SK-N-SH (cell line): ENCODE results near the gene RREB1.

Experiments used
- EP300 ChIP-seq, 2 experiments: IDR thresholded peaks; 2 replicates each; pipeline versions ENCODE4 v1.4.0 to v1.6.1; 2012; ENCODE audit warnings: borderline replicate concordance in 1 of 2, low read depth in 1 of 2, low read length in 1 of 2
- EZH2phosphoT487 ChIP-seq: fragments of 200-600 bp; sonication (generic); IDR thresholded peaks from 2 replicates; pipeline ENCODE4 v1.6.1; 2017; ENCODE audit warnings: low read depth, mixed run types, mild to moderate bottlenecking, antibody characterized with exemption, moderate library complexity, borderline replicate concordance
- POLR2AphosphoS5 ChIP-seq: IDR thresholded peaks from 2 replicates; pipeline ENCODE4 v1.6.1; 2012; ENCODE audit warnings: low read depth, low read length
- RAD21 ChIP-seq: IDR thresholded peaks from 2 replicates; pipeline ENCODE4 v1.6.1; 2012; ENCODE audit warnings: mild to moderate bottlenecking, low read length
- SMC3 ChIP-seq: IDR thresholded peaks from 2 replicates; pipeline ENCODE4 v1.6.1; 2012; ENCODE audit warnings: low read depth, low read length, improper control_type of control experiment
- TAF1 ChIP-seq: IDR thresholded peaks from 2 replicates; pipeline ENCODE4 v1.6.1; 2012; ENCODE audit warnings: low read depth, mild to moderate bottlenecking, low read length, moderate library complexity, borderline replicate concordance
- TF ChIP-seq, protein P1 (sequence below): fragments of 200-600 bp; sonication (generic); IDR thresholded peaks from 2 replicates; pipeline ENCODE4 v1.6.1; 2017; ENCODE audit warnings: antibody characterized with exemption, mild to moderate bottlenecking, moderate library complexity
- TF ChIP-seq, protein P2 (sequence below): IDR thresholded peaks from 2 replicates; pipeline ENCODE4 v1.4.0; 2012; ENCODE audit warnings: low read depth

DNA sequence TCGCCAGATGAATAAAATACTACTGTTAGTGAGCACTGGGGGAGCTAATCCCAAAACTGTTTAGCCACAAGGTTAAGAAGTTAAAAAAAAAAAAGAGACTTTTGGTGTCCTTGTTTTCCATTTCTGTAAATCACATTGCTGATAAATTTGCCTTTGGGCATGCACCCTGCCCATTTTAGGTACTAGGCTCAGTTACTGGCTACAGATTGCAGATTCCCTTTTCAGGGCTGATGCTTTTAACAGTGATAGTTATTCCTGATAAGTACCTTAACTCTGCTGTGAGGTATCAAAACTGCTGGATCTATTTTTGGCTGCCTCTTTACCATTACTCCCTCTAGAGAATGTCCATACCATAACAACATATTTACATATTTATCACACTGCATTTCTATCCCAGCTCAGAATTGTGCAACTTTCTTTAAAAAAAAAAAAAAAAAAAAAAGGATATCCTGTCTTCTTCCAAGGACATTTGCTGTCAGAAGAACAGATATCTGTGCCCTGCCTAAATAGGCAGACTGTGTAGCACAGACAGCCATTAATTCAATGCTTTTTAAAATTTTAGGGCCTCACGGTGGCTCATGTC is 110.7 kb downstream of the RREB1 start:
- no peak for TF ChIP-seq TAF1
- TF ChIP-seq, protein P1, sequence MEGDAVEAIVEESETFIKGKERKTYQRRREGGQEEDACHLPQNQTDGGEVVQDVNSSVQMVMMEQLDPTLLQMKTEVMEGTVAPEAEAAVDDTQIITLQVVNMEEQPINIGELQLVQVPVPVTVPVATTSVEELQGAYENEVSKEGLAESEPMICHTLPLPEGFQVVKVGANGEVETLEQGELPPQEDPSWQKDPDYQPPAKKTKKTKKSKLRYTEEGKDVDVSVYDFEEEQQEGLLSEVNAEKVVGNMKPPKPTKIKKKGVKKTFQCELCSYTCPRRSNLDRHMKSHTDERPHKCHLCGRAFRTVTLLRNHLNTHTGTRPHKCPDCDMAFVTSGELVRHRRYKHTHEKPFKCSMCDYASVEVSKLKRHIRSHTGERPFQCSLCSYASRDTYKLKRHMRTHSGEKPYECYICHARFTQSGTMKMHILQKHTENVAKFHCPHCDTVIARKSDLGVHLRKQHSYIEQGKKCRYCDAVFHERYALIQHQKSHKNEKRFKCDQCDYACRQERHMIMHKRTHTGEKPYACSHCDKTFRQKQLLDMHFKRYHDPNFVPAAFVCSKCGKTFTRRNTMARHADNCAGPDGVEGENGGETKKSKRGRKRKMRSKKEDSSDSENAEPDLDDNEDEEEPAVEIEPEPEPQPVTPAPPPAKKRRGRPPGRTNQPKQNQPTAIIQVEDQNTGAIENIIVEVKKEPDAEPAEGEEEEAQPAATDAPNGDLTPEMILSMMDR, result no peak
- no peak for TF ChIP-seq RAD21
- no peak for TF ChIP-seq POLR2AphosphoS5
- no peak for TF ChIP-seq EP300 (IDR thresholded peaks at IDR 0.05; ENCODE audit: borderline replicate concordance in 1 of 2, low read depth in 1 of 2, low read length in 1 of 2)
- no peak for TF ChIP-seq EZH2phosphoT487
- TF ChIP-seq, protein P2, sequence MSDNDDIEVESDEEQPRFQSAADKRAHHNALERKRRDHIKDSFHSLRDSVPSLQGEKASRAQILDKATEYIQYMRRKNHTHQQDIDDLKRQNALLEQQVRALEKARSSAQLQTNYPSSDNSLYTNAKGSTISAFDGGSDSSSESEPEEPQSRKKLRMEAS, result no peak
- no peak for TF ChIP-seq SMC3
